ENCODE data around the gene ZBP1. TPM values are rescaled to one million over a fixed set of nuclear protein-coding genes. Genes with fewer than 3 reads are reported as not detected.

ZBP1 gene
- total RNA-seq, 6 donors from 2014 or later = 3.2 to 9.4 (median 4.8) TPM

DNA sequence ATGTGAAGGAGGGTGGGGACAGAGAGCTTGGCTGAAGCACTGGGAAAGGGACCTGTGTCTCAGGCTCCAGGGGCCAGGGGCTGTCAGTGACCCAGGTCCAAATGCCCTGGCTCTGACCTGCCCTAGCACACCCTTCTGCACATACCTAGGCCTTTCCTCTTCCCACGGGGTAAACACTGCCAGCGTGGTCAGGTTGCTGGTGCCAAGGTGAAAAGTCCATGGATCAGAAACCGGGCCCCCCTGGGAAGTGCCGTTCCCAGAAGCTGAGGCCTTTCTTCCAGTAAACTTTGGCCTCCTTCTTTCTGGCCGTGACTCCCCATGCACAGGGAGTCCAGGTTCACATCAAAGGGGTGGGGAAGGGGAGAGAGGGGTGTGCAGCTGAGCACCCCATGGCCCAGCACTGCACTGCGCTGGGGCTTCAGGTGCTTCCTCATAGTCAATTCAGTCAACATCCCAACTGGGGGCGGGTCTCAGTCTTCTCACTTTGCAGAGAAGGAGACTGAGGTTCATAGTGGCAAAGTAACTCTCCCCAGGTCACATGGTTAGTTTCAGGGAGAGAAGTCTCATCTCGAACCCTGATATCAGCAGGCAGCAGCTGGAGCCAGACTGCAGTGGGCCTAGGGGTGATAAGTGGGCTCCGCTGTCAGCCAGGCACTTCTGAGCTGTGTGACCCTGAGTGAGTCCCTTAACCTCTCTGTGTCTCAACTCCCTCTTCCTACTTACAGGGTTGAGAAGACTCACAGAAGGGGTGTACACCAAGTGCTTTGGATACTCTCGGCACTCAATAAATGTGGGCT, 42.3 kb downstream of the ZBP1 start:
- no peak overlapping the region for H3K27ac ChIP-seq
- H3K27me3 ChIP-seq = peaks cover 0 to 3% (median 1%) of the 10 kb centered on the region in 4 donors
- ATAC-seq (ENCODE audit: low FRiP score in 2 of 2) (no peak), DNase-seq (no peak)
- H3K4me3 ChIP-seq = no peak overlapping the region
- H3K4me1 ChIP-seq = peaks cover 16 to 20% (median 18%) of the 10 kb centered on the region in 4 donors
- 74 to 82% methylated on average over 6 to 10 of the region's 10 CpGs for WGBS, 2 donors
- H3K9me3 ChIP-seq = no peaks in the 10 kb centered on the region
- TF ChIP-seq, protein P1, sequence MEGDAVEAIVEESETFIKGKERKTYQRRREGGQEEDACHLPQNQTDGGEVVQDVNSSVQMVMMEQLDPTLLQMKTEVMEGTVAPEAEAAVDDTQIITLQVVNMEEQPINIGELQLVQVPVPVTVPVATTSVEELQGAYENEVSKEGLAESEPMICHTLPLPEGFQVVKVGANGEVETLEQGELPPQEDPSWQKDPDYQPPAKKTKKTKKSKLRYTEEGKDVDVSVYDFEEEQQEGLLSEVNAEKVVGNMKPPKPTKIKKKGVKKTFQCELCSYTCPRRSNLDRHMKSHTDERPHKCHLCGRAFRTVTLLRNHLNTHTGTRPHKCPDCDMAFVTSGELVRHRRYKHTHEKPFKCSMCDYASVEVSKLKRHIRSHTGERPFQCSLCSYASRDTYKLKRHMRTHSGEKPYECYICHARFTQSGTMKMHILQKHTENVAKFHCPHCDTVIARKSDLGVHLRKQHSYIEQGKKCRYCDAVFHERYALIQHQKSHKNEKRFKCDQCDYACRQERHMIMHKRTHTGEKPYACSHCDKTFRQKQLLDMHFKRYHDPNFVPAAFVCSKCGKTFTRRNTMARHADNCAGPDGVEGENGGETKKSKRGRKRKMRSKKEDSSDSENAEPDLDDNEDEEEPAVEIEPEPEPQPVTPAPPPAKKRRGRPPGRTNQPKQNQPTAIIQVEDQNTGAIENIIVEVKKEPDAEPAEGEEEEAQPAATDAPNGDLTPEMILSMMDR (IDR thresholded peaks at IDR 0.05) = no peak
- TF ChIP-seq POLR2A (IDR thresholded peaks at IDR 0.05) (no peak), POLR2AphosphoS5 (IDR thresholded peaks at IDR 0.05) (no peak), EP300 (IDR thresholded peaks at IDR 0.05) (no peak)
- H3K36me3 ChIP-seq = no peaks in the 10 kb centered on the region

DNA sequence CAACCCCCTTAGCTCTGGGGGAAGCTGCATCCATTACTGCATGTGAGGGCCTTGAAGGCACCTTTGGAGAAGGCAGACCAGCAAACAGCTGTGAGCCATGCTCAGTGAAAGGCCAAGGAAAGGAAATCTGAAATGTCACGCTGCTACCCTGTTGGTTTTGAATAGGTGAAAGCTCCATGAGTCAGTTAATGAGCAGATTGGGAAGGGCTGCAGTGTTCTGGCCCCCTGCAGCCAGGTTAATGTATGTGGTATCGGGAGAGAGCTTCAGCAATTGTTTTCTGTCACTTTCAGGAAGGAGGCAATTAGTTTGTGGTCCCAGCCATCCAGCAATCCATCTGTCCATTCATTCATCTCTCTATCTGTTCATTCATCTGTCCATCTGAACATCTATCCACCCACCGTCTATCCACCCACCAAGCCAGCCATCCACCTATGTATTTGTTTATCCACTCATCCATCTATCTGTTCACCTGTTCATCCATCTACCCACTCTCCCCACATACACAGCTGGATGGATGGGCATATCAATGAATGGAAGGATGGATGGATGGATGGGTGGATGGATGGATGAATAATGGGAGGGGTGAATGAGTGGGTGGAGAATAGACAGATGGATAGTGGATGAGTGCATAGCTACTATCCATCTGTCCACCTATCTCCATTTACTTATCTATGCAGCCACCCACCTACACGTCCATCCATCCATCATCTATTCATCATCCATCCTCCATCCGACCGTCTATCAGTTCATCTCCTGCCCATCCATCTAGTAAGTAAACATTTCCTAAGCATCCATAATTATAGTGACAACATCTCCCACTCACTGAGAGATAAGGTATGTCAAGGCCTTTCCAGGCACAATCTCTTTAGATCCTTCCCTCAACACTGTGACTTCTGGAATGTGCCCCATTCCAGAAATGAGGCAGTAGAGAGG, 43.3 kb downstream of the ZBP1 start:
- Histone ChIP-seq H3K4me1 (peaks cover 6 to 12% (median 11%) of the 10 kb centered on the region in 4 donors), H3K27ac (no peak overlapping the region), H3K36me3 (no peaks in the 10 kb centered on the region), H3K9me3 (no peaks in the 10 kb centered on the region), H3K27me3 (peaks cover 0 to 3% (median 1%) of the 10 kb centered on the region in 4 donors), H3K4me3 (no peak overlapping the region)
- DNase-seq = no peak
- no peak for ATAC-seq (ENCODE audit: low FRiP score in 2 of 2)
- WGBS, 2 donors = 73 to 74% methylated on average over 6 of the region's 6 CpGs
- TF ChIP-seq POLR2A (IDR thresholded peaks at IDR 0.05) (no peak), POLR2AphosphoS5 (IDR thresholded peaks at IDR 0.05) (no peak), EP300 (IDR thresholded peaks at IDR 0.05) (no peak)
- TF ChIP-seq, protein P1 (IDR thresholded peaks at IDR 0.05) = no peak

DNA sequence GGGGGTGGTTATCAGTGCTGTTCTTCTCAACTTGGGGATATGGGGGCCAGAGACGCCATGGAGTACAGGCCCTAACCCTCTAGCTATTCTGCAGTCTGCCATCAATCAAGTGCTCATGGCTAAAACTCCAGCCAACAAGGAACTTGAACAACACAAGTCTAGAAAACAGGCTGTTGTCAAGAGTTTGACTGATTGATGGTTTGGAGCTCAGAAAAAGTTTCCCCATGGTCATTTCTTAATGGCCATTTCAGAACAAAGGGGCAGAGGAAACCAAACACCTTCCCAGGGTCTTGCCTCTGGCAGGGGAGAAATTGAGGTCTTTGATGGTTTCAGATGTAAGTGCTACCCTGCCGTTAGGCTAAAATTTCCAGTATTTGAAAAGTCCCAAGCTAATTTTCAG, 44.2 kb downstream of the ZBP1 start:
- Histone ChIP-seq H3K9me3 (no peaks in the 10 kb centered on the region), H3K36me3 (no peaks in the 10 kb centered on the region), H3K27me3 (peaks cover 0 to 3% (median under 1%) of the 10 kb centered on the region in 4 donors), H3K4me1 (peaks cover 0 to 5% (median 2%) of the 10 kb centered on the region in 4 donors), H3K4me3 (no peak overlapping the region), H3K27ac (no peak overlapping the region)
- ATAC-seq (ENCODE audit: low FRiP score in 2 of 2) = no peak
- no peak for DNase-seq
- TF ChIP-seq, protein P1 (IDR thresholded peaks at IDR 0.05) = no peak
- TF ChIP-seq EP300 (IDR thresholded peaks at IDR 0.05) = no peak
- TF ChIP-seq POLR2AphosphoS5 (IDR thresholded peaks at IDR 0.05) = no peak
- TF ChIP-seq POLR2A (IDR thresholded peaks at IDR 0.05) = no peak
- WGBS, 2 donors = 55 to 64% methylated on average over 2 of the region's 2 CpGs

DNA sequence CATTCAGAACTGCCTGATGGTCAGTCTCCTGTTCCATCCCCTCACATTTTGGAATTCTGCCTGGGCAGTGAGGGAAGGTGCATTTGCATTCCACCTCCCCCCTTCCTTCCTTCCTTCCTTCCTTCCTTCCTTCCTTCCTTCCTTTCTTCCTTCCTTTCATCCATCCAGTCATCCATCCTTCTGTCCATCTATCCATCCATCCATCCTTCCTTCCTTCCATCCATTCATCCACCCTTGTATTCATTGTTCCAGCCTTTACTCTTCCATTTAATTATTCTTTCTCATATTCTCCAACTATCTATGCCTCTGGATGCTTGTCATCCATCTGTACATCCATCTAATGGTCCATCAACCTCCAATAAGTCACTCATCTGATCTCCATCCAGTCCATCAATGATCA, 45.3 kb downstream of the ZBP1 start:
- no peak for ATAC-seq (ENCODE audit: low FRiP score in 2 of 2)
- no peak overlapping the region for H3K4me3 ChIP-seq
- no peaks in the 10 kb centered on the region for H3K9me3 ChIP-seq
- TF ChIP-seq EP300 (IDR thresholded peaks at IDR 0.05) (no peak), POLR2AphosphoS5 (IDR thresholded peaks at IDR 0.05) (no peak), POLR2A (IDR thresholded peaks at IDR 0.05) (no peak)
- TF ChIP-seq, protein P1 (IDR thresholded peaks at IDR 0.05) = no peak
- peaks cover 0 to 1% (median 0%) of the 10 kb centered on the region in 4 donors for H3K27me3 ChIP-seq
- H3K36me3 ChIP-seq = no peaks in the 10 kb centered on the region
- no peak overlapping the region for H3K27ac ChIP-seq
- no peak for DNase-seq
- H3K4me1 ChIP-seq = no peaks in the 10 kb centered on the region

Measured in upper lobe of left lung (tissue), 6 donors.